GM12878 (cell line): ENCODE results near the gene RNU11. TPM values are rescaled to one million over a fixed set of nuclear protein-coding genes. Genes with fewer than 3 reads are reported as not detected.
A peak's percentile ranks its signal among the peaks of the same experiment; 100 is the strongest.

Source experiments
- BCL11A ChIP-seq: IDR thresholded peaks from 2 replicates; pipeline ENCODE4 v1.6.1; 2011; ENCODE audit warnings: low read depth, low read length
- CBX3 ChIP-seq: fragments of 200-600 bp; sonication (generic); IDR thresholded peaks from 2 replicates; pipeline ENCODE4 v1.6.1; 2016; ENCODE audit warnings: low read depth, borderline replicate concordance
- CHD4 ChIP-seq: fragments of 200-600 bp; sonication (generic); IDR thresholded peaks from 2 replicates; pipeline ENCODE4 v1.6.1; 2016; ENCODE audit warnings: mild to moderate bottlenecking
- FOXM1 ChIP-seq: IDR thresholded peaks from 2 replicates; pipeline ENCODE4 v1.6.1; 2012; ENCODE audit warnings: low read depth, mild to moderate bottlenecking, inconsistent platforms, low read length, moderate library complexity
- KDM1A ChIP-seq: fragments of 200-600 bp; sonication (generic); IDR thresholded peaks from 2 replicates; pipeline ENCODE4 v1.6.1; 2016; ENCODE audit warnings: borderline replicate concordance
- MEF2B ChIP-seq: fragments of 450-650 bp; IDR thresholded peaks from 2 replicates; pipeline ENCODE4 v1.6.1; 2018; ENCODE audit warnings: mild to moderate bottlenecking, moderate library complexity; ENCODE audit not compliant: partially characterized antibody, poor library complexity, severe bottlenecking
- MTA2 ChIP-seq: fragments of 450-650 bp; IDR thresholded peaks from 2 replicates; pipeline ENCODE4 v1.6.1; 2016; ENCODE audit warnings: low read depth, mild to moderate bottlenecking, moderate library complexity
- NRF1 ChIP-seq: conservative IDR thresholded peaks from 2 replicates; pipeline ENCODE4 v1.6.1; 2011; ENCODE audit warnings: mild to moderate bottlenecking, low read depth, low read length, improper control_type of control experiment
- PAX8 ChIP-seq: fragments of 450-650 bp; IDR thresholded peaks from 2 replicates; pipeline ENCODE4 v1.6.1; 2017; ENCODE audit warnings: mild to moderate bottlenecking, moderate library complexity
- PML ChIP-seq: IDR thresholded peaks from 2 replicates; pipeline ENCODE4 v1.6.1; 2012; ENCODE audit warnings: low read length, inconsistent platforms
- POLR2AphosphoS2 ChIP-seq: IDR thresholded peaks from 2 replicates; pipeline ENCODE4 v1.6.1; 2011; ENCODE audit warnings: low read depth, mild to moderate bottlenecking, low read length, improper control_type of control experiment, moderate library complexity
- POLR2AphosphoS5 ChIP-seq: IDR thresholded peaks from 2 replicates; pipeline ENCODE4 v1.6.1; 2011; ENCODE audit warnings: mild to moderate bottlenecking, low read length, inconsistent platforms
- RAD21 ChIP-seq: IDR thresholded peaks from 2 replicates; pipeline ENCODE4 v1.6.1; 2011; ENCODE audit warnings: mild to moderate bottlenecking, low read depth, low read length, moderate library complexity; ENCODE audit not compliant: insufficient read depth
- RCOR1 ChIP-seq: conservative IDR thresholded peaks from 2 replicates; pipeline ENCODE4 v1.6.1; 2012; ENCODE audit warnings: low read depth, low read length, improper control_type of control experiment
- RUNX3 ChIP-seq: IDR thresholded peaks from 2 replicates; pipeline ENCODE4 v1.6.1; 2012; ENCODE audit warnings: low read length, inconsistent platforms
- SIX5 ChIP-seq: IDR thresholded peaks from 2 replicates; pipeline ENCODE4 v1.6.1; 2011; ENCODE audit warnings: mild to moderate bottlenecking, low read depth, low read length, moderate library complexity; ENCODE audit not compliant: severe bottlenecking
- SREBF1 ChIP-seq: IDR thresholded peaks from 2 replicates; pipeline ENCODE4 v1.6.1; 2012; ENCODE audit warnings: mild to moderate bottlenecking, low read length
- STAT3 ChIP-seq: IDR thresholded peaks from 2 replicates; pipeline ENCODE4 v1.6.1; 2011; ENCODE audit warnings: low read depth, low read length, improper control_type of control experiment
- TCF12 ChIP-seq: IDR thresholded peaks from 2 replicates; pipeline ENCODE4 v1.6.1; 2011; ENCODE audit warnings: low read depth, mild to moderate bottlenecking, low read length
- YY1 ChIP-seq: IDR thresholded peaks from 2 replicates; pipeline ENCODE4 v1.6.1; 2011; ENCODE audit warnings: low read depth, mild to moderate bottlenecking, low read length
- ZNF207 ChIP-seq: fragments of 450-650 bp; IDR thresholded peaks from 2 replicates; pipeline ENCODE4 v1.6.1; 2014; ENCODE audit warnings: antibody characterized with exemption, mild to moderate bottlenecking, borderline replicate concordance
- ZNF217 ChIP-seq: fragments of 450-650 bp; IDR thresholded peaks from 2 replicates; pipeline ENCODE4 v1.6.1; 2017; ENCODE audit warnings: antibody characterized with exemption, mild to moderate bottlenecking
- ZSCAN29 ChIP-seq: fragments of 450-650 bp; IDR thresholded peaks from 2 replicates; pipeline ENCODE4 v1.6.1; 2017; ENCODE audit warnings: mild to moderate bottlenecking, moderate library complexity
- polyA plus RNA-seq, 11 experiments: library from polyadenylated mRNA; depleted of rRNA in 4 of 11; unstranded in 6 of 11; stranded (reverse) in 5 of 11; fragments of >200 nt; fragmentation: Nextera tagmentation in 4 of 11; fragmentation: Illumina TruSeq in 1 of 11; extraction: Ambion mirVana in 4 of 11; extraction: Trizol in 1 of 11; gene quantifications; 1 replicate in 1 of 11; 2 replicates in 10 of 11; pipeline versions ENCODE4 v1.2.1 to v1.2.3, GENCODE V29; 2011 to 2016; ENCODE audit warnings: inconsistent platforms in 2 of 11, missing spikeins in 2 of 11, low read depth in 1 of 11
- total RNA-seq, 4 experiments: library from RNA; depleted of rRNA in 3 of 4; stranded (reverse); fragments of >200 nt in 3 of 4; fragmentation: Illumina TruSeq in 1 of 4; extraction: Trizol in 1 of 4; gene quantifications; 2 replicates each; pipeline versions ENCODE4 v1.2.1 to v1.2.3, GENCODE V29; 2013 to 2021
- TF ChIP-seq, protein P1 (sequence below): IDR thresholded peaks from 2 replicates; pipeline ENCODE4 v1.6.1; 2012; ENCODE audit warnings: improper control_type of control experiment, low read depth, low read length; ENCODE audit not compliant: insufficient replicate concordance
- TF ChIP-seq, protein P2 (sequence below): IDR thresholded peaks from 2 replicates; pipeline ENCODE4 v1.6.1; 2012; ENCODE audit warnings: mild to moderate bottlenecking, low read depth, low read length

RNU11 gene
- total and polyA plus RNA-seq, 10 of the 15 experiments (the other 5 are each of a cell fraction or from before 2014, with no cell fraction given) = under 0.01 TPM; not detected in 9

DNA sequence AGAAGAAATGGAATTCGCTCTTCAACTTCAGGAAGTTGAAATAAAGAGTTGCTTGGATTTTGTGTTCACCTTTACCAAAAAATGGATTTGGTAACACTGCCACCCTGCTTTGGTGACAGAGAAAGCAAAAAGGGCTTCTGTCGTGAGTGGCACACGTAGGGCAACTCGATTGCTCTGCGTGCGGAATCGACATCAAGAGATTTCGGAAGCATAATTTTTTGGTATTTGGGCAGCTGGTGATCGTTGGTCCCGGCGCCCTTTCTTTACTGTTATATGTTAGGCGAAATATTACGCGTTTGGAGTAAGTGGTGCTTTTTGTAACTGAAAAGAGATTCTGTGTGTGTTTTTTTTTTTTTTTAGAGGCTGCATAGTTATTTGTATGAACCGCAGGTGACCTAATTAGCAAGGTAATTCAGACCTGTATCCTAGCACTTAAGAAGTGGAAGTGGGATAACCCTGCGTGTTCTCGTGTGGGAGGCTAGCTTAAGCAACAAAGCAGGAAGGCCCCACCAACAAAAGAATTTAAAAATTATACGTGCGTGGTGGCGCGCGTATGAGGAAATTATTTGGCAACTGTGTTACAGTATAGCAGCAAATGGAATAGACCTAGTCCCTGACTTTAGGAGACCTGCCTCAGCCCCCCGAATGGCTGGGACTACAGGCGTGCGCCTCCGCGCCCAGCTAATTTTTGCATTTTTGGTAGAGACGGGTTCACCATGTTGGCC is at the start of gene RNU11 (continued):
- TF ChIP-seq, protein P1, sequence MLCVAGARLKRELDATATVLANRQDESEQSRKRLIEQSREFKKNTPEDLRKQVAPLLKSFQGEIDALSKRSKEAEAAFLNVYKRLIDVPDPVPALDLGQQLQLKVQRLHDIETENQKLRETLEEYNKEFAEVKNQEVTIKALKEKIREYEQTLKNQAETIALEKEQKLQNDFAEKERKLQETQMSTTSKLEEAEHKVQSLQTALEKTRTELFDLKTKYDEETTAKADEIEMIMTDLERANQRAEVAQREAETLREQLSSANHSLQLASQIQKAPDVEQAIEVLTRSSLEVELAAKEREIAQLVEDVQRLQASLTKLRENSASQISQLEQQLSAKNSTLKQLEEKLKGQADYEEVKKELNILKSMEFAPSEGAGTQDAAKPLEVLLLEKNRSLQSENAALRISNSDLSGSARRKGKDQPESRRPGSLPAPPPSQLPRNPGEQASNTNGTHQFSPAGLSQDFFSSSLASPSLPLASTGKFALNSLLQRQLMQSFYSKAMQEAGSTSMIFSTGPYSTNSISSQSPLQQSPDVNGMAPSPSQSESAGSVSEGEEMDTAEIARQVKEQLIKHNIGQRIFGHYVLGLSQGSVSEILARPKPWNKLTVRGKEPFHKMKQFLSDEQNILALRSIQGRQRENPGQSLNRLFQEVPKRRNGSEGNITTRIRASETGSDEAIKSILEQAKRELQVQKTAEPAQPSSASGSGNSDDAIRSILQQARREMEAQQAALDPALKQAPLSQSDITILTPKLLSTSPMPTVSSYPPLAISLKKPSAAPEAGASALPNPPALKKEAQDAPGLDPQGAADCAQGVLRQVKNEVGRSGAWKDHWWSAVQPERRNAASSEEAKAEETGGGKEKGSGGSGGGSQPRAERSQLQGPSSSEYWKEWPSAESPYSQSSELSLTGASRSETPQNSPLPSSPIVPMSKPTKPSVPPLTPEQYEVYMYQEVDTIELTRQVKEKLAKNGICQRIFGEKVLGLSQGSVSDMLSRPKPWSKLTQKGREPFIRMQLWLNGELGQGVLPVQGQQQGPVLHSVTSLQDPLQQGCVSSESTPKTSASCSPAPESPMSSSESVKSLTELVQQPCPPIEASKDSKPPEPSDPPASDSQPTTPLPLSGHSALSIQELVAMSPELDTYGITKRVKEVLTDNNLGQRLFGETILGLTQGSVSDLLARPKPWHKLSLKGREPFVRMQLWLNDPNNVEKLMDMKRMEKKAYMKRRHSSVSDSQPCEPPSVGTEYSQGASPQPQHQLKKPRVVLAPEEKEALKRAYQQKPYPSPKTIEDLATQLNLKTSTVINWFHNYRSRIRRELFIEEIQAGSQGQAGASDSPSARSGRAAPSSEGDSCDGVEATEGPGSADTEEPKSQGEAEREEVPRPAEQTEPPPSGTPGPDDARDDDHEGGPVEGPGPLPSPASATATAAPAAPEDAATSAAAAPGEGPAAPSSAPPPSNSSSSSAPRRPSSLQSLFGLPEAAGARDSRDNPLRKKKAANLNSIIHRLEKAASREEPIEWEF = no peak
- TF ChIP-seq ZNF217 = no peak
- TF ChIP-seq ZNF207 = peak; percentile 99
- TF ChIP-seq PML = peak; percentile 100
- TF ChIP-seq MTA2 = peak; percentile 84
- TF ChIP-seq TCF12 = peak; percentile 98
- TF ChIP-seq RAD21 = no peak
- TF ChIP-seq CHD4 = no peak
- peak; percentile 84 for TF ChIP-seq ZSCAN29
- peak; percentile 100 for TF ChIP-seq POLR2AphosphoS5
- no peak for TF ChIP-seq CBX3
- peak; percentile 100 for TF ChIP-seq FOXM1
- peak; percentile 96 for TF ChIP-seq PAX8
- peak; percentile 95 for TF ChIP-seq RUNX3
- 0 out of 2 replicates have a peak, but pooled peaks have one; percentile 52 for TF ChIP-seq SREBF1
- TF ChIP-seq BCL11A = peak; percentile 97
- TF ChIP-seq YY1 = peak; percentile 91
- no peak for TF ChIP-seq NRF1
- TF ChIP-seq, protein P2, sequence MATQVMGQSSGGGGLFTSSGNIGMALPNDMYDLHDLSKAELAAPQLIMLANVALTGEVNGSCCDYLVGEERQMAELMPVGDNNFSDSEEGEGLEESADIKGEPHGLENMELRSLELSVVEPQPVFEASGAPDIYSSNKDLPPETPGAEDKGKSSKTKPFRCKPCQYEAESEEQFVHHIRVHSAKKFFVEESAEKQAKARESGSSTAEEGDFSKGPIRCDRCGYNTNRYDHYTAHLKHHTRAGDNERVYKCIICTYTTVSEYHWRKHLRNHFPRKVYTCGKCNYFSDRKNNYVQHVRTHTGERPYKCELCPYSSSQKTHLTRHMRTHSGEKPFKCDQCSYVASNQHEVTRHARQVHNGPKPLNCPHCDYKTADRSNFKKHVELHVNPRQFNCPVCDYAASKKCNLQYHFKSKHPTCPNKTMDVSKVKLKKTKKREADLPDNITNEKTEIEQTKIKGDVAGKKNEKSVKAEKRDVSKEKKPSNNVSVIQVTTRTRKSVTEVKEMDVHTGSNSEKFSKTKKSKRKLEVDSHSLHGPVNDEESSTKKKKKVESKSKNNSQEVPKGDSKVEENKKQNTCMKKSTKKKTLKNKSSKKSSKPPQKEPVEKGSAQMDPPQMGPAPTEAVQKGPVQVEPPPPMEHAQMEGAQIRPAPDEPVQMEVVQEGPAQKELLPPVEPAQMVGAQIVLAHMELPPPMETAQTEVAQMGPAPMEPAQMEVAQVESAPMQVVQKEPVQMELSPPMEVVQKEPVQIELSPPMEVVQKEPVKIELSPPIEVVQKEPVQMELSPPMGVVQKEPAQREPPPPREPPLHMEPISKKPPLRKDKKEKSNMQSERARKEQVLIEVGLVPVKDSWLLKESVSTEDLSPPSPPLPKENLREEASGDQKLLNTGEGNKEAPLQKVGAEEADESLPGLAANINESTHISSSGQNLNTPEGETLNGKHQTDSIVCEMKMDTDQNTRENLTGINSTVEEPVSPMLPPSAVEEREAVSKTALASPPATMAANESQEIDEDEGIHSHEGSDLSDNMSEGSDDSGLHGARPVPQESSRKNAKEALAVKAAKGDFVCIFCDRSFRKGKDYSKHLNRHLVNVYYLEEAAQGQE = peak; percentile 56; the same call in 1 of the 2 replicates
- TF ChIP-seq SIX5 = peak; percentile 51
- TF ChIP-seq KDM1A = no peak
- no peak; the same call in 1 of the 2 replicates for TF ChIP-seq STAT3
- peak; percentile 51 for TF ChIP-seq MEF2B
- TF ChIP-seq POLR2AphosphoS2 = peak; percentile 100
- peak; percentile 96; the same call in 1 of the 2 replicates for TF ChIP-seq RCOR1
